Psoas muscle (tissue), 8 donors: Measurements from ENCODE around the gene SARDH. TPM values are rescaled to one million over a fixed set of nuclear protein-coding genes. Genes with fewer than 3 reads are reported as not detected.

ENCODE experiments used
- ATAC-seq, 4 donors: fragments of 200-7000 bp; cut with Tn5 transposase; one replicate each; pipeline ENCODE4 v1.9.1; 2020; ENCODE audit warnings: moderate library complexity in 3 of 4, mild to moderate bottlenecking in 2 of 4
- DNase-seq, 2 donors: peaks; one replicate each; pipeline ENCODE4 v3.0.0-alpha.2; 2020
- H3K27ac ChIP-seq: fragments of 200-600 bp; one replicate; pipeline ENCODE4 v1.8.0; 2022
- H3K27me3 ChIP-seq, 3 donors: fragments of 200-600 bp in 1 of 3; one replicate each; pipeline versions ENCODE4 v1.6.1 to v1.8.0; 2013 to 2022; ENCODE audit warnings: low read length in 2 of 3, mild to moderate bottlenecking in 2 of 3, moderate library complexity in 1 of 3; ENCODE audit not compliant: insufficient read depth in 3 of 3
- H3K36me3 ChIP-seq, 2 donors: fragments of 200-600 bp in 1 of 2; one replicate each; pipeline versions ENCODE4 v1.6.1 to v1.8.0; 2013 to 2022; ENCODE audit warnings: low read depth in 1 of 2, mild to moderate bottlenecking in 1 of 2, moderate library complexity in 1 of 2; ENCODE audit not compliant: insufficient read depth in 1 of 2
- H3K4me1 ChIP-seq: fragments of 200-600 bp; one replicate; pipeline ENCODE4 v1.8.0; 2022
- H3K4me3 ChIP-seq: fragments of 200-600 bp; one replicate; pipeline ENCODE4 v1.8.0; 2022; ENCODE audit warnings: mild to moderate bottlenecking
- H3K9me3 ChIP-seq: fragments of 200-600 bp; one replicate; pipeline ENCODE4 v1.8.0; 2022
- WGBS, 3 donors: extraction: QIAGEN DNeasy Blood & Tissue Kit; methylation state at CpG; one replicate each; pipeline versions ENCODE4 v1.1.6 to v1.1.7; 2013; 5-methylcytosine and 5-hydroxymethylcytosine counted together
- intact Hi-C, 2 donors: fragments of 100-400 bp; cut with DNase I; formaldehyde crosslinking; loops; one replicate each; pipeline versions ENCODE4 v1.11.0 to v1.14.2; 2022
- polyA plus RNA-seq, 3 donors: library from polyadenylated mRNA; stranded (reverse); fragments of 200-250 nt; gene quantifications; one replicate each; pipeline ENCODE4 v1.2.3, GENCODE V29; 2013
- total RNA-seq, 4 donors: library from RNA; stranded (reverse); fragmentation: NEBNext Ultra II Directional in 2 of 4; extraction: Animal tissue kit (Norgen Biotek cat#: 25700) in 2 of 4; gene quantifications; one replicate each; pipeline versions ENCODE4 v1.2.1 to v1.2.4, GENCODE V29; 2021 to 2023
- TF ChIP-seq, protein P1 (sequence below): fragments of 200-600 bp; IDR thresholded peaks from one replicate; pipeline ENCODE4 v1.8.0; 2022; ENCODE audit warnings: antibody characterized with exemption
- donor health status: healthy with polysubstance abuse.
- donor health status: DM: no; HTN: no; CAD: no; lungs with moderate emphysema.
- donor health status: Bipolar disorder and iron deficiency.
- donor health status: healthy.
- donor health status: DM: yes; HTN: yes; CAD: no.
- donor health status: DM: no; HTN: no; CAD: no.
- donor health status: DM: no; HTN: no; CAD: no.
- donor health status: DM: yes; HTN: yes; CAD: no.

The SARDH gene
- total and polyA plus RNA-seq, 7 donors = 0.16 to 2.5 (median 0.62) TPM

DNA sequence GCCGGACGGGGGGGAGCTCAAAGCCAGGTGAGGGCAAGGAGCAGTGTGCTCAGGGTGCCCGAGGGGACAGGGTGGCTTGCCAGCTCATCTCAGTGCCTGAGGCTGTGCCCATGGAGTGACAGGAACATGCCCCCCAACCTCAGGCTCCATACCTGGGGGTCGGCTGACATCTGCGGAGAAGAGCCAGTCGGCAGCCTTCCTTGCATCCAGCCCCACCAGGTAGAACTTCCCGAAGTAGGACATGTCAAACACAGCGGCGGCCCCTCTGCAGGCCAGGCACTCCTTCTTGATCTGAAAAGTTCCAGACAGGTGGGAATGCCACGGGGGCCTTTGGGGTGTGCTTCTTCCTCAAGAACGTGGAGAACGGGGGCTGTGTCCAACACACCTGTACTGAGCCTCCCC is 42.1 kb downstream of the SARDH start:
- 85 to 96% (median 87%) methylated on average over 12 of the region's 12 CpGs for WGBS, 3 donors
- Histone ChIP-seq H3K27ac (no peak overlapping the region), H3K36me3 (no peaks in the 10 kb centered on the region), H3K4me3 (no peak overlapping the region), H3K27me3 (peaks cover 0 to 21% (median 0%) of the 10 kb centered on the region in 3 donors), H3K9me3 (no peaks in the 10 kb centered on the region), H3K4me1 (no peaks in the 10 kb centered on the region)
- peak; percentile 5 to 36 for DNase-seq
- TF ChIP-seq, protein P1, sequence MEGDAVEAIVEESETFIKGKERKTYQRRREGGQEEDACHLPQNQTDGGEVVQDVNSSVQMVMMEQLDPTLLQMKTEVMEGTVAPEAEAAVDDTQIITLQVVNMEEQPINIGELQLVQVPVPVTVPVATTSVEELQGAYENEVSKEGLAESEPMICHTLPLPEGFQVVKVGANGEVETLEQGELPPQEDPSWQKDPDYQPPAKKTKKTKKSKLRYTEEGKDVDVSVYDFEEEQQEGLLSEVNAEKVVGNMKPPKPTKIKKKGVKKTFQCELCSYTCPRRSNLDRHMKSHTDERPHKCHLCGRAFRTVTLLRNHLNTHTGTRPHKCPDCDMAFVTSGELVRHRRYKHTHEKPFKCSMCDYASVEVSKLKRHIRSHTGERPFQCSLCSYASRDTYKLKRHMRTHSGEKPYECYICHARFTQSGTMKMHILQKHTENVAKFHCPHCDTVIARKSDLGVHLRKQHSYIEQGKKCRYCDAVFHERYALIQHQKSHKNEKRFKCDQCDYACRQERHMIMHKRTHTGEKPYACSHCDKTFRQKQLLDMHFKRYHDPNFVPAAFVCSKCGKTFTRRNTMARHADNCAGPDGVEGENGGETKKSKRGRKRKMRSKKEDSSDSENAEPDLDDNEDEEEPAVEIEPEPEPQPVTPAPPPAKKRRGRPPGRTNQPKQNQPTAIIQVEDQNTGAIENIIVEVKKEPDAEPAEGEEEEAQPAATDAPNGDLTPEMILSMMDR = no peak
- intact Hi-C loops = no loop called here
- no peak for ATAC-seq

DNA sequence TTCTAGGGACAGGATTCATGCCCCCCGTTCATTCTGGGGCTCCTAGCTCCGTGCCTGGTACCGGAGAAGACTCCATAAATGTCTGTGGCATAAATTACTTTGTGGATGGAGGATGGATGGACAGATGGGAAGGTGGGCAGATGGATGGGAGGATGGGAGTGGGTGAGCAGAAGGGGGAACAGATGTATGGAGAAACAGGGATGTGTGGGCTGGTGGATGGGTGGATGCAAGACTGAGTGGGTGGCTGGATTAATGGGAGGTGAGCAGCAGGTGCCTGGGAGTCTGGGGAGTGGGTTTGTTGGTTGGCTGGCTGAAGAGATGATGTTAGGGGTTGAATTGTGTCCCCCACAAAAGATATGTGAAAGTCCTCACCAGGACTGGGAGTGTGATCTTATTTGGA is 43.5 kb downstream of the SARDH start:
- H3K36me3 ChIP-seq = no peaks in the 10 kb centered on the region
- no peaks in the 10 kb centered on the region for H3K4me1 ChIP-seq
- no peaks in the 10 kb centered on the region for H3K9me3 ChIP-seq
- peaks cover 0 to 12% (median 0%) of the 10 kb centered on the region in 3 donors for H3K27me3 ChIP-seq
- DNase-seq (peak in 1 of 2 donors; percentile 6), ATAC-seq (no peak)
- TF ChIP-seq, protein P1 = no peak
- no peak overlapping the region for H3K27ac ChIP-seq
- H3K4me3 ChIP-seq = no peak overlapping the region
- 63 to 91% (median 83%) methylated on average over 3 of the region's 3 CpGs for WGBS, 3 donors
- intact Hi-C loops = no loop called here

DNA sequence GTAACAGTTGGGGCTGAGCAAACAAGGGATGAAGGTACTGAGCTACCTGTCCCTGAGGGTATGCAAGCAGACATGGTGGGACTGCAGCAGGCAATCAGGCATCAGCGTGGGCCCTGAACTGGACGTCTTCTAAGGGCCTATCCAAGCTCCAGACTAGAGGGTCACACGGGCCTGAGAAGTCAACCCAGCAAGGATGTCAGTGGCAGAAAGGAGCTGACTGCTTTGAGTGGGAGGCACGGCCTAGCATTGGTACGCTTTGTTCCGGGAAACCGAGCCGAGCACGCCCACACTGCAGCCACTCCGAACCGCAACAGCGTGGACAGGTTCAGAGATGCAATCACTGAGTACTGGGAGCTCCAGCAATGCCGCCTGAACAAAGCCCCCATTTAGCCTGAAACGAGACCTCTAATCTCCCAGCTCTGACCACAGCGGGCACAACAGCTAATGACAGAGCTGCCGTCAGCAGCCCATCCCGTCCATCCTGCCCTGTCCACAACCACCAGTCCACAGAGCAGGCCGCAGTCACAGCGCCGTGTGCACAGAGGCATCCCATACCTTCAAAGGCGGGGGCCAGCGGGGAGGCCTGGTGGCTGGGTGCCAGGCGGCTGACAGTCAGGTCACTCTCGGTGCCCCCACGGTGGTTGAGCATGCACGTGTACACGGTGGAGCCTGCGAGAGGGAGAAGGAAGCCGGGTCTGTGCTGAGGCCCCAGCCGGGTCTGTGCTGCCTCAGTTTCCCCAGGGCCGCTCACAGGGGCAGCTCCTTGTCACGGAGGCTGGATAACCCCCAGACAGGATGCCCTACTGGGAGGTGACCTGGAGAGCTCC is 44.2 kb downstream of the SARDH start:
- H3K27ac ChIP-seq = no peak overlapping the region
- peak; percentile 4 to 42 for DNase-seq
- intact Hi-C loops = no loop called here
- peaks cover 0 to 8% (median 0%) of the 10 kb centered on the region in 3 donors for H3K27me3 ChIP-seq
- H3K4me3 ChIP-seq = no peak overlapping the region
- no peaks in the 10 kb centered on the region for H3K9me3 ChIP-seq
- no peaks in the 10 kb centered on the region for H3K36me3 ChIP-seq
- ATAC-seq = no peak
- whole genome bisulfite sequencing, 3 donors = 92 to 93% (median 93%) methylated on average over 30 to 32 of the region's 32 CpGs
- no peaks in the 10 kb centered on the region for H3K4me1 ChIP-seq
- TF ChIP-seq, protein P1 = no peak

DNA sequence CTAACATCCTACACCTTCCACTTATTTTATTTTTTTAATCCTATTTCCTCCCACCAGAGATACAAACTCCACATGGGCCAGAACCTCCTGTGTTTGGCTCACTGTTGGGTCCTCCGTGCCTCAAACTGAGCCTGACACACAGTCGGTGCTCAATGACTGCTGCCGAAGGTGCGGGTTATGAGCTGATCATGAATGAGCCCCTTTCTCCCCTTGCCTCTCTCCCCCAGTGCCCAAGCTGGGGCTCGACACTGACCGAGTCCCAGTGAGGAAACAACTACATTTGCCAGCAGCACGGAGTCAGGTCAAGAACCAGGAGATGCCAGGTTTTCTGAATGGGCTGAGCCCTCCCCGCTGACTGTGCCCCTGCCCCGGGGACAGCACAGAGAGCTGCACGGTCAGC is 45.0 kb downstream of the SARDH start:
- Histone ChIP-seq H3K27me3 (peaks cover 0 to 8% (median 0%) of the 10 kb centered on the region in 3 donors), H3K36me3 (no peaks in the 10 kb centered on the region), H3K4me1 (no peaks in the 10 kb centered on the region), H3K9me3 (no peaks in the 10 kb centered on the region), H3K4me3 (no peak overlapping the region), H3K27ac (no peak overlapping the region)
- TF ChIP-seq, protein P1 = no peak
- 92 to 95% (median 93%) methylated on average over 10 of the region's 10 CpGs for WGBS, 3 donors
- DNase-seq (peak; percentile 2 to 38), ATAC-seq (no peak)
- intact Hi-C loops = no loop called here
